Parathyroid adenoma (tissue), 2 donors: ENCODE data around the gene ARHGEF7.

ENCODE experiments used
- H2AFZ ChIP-seq: fragments of 300-600 bp; sonication (generic); one replicate; pipeline ENCODE4 v1.7.0; 2017; ENCODE audit warnings: antibody characterized with exemption, mild to moderate bottlenecking
- H3K27ac ChIP-seq: fragments of 300-600 bp; sonication (generic); one replicate; pipeline ENCODE4 v1.7.0; 2017
- H3K27me3 ChIP-seq: fragments of 300-600 bp; sonication (generic); one replicate; pipeline ENCODE4 v1.7.0; 2017; ENCODE audit warnings: low read length; ENCODE audit not compliant: control insufficient read depth, insufficient read depth
- H3K36me3 ChIP-seq: fragments of 300-600 bp; sonication (generic); one replicate; pipeline ENCODE4 v1.7.0; 2017; ENCODE audit warnings: low read length; ENCODE audit not compliant: control insufficient read depth, insufficient read depth
- H3K4me1 ChIP-seq: fragments of 300-600 bp; sonication (generic); one replicate; pipeline ENCODE4 v1.7.0; 2017; ENCODE audit warnings: control low read depth
- H3K4me2 ChIP-seq: fragments of 300-600 bp; sonication (generic); one replicate; pipeline ENCODE4 v1.7.0; 2017; ENCODE audit warnings: low read length
- H3K4me3 ChIP-seq: fragments of 300-600 bp; sonication (generic); one replicate; pipeline ENCODE4 v1.7.0; 2017; ENCODE audit warnings: low read depth, low read length
- H3K79me2 ChIP-seq: fragments of 300-600 bp; sonication (generic); one replicate; pipeline ENCODE4 v1.7.0; 2017; ENCODE audit warnings: control low read depth
- H3K9ac ChIP-seq: fragments of 300-600 bp; sonication (generic); one replicate; pipeline ENCODE4 v1.7.0; 2017; ENCODE audit warnings: mild to moderate bottlenecking
- H3K9me3 ChIP-seq: fragments of 300-600 bp; sonication (generic); one replicate; pipeline ENCODE4 v1.7.0; 2017; ENCODE audit warnings: low read length; ENCODE audit not compliant: control insufficient read depth
- TF ChIP-seq, protein P1 (sequence below): fragments of 300-600 bp; sonication (generic); IDR thresholded peaks from one replicate; pipeline ENCODE4 v1.7.0; 2017; ENCODE audit warnings: antibody characterized with exemption, mild to moderate bottlenecking
- donor health status: primary hyperparathyroidism.

Gene ARHGEF7

DNA sequence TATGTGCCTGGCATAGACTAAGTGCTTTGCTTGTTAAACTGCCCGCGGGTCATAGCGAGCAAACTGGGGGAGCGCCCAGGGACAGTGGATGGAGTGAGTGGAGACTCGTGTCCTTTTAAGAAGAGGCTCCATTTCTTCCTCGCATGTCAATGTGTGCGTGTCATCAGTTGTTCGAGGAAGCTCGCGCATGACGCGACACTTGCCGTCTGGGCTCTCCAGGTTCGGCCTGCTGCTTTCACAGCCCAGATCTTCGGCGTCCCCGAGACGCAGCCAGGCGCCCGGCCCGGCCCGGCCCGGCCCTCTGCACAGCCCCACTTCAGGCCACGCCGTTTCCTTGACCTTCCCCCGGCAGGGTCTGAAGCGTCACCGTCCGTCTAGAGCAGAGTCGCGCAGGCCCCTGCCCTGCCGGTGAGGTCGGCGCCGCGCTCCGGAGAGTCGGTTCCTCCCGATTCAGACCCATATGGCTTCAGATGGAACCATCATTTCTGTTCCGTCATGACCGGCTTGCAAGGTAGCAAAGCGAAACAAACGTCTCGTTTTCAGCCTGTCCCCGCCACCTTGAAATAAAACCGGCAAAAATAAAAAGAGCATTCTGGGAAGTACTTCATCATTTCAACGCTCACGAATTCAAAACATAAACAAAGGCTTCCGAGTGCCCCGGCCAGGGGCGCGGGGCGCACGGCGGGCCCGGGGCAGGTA is 599 bp upstream of the ARHGEF7 start:
- peak overlapping the region; percentile 69 for H3K27ac ChIP-seq
- peak overlapping the region; percentile 66 for H3K4me3 ChIP-seq
- peak overlapping the region; percentile 28 for H3K9ac ChIP-seq

DNA sequence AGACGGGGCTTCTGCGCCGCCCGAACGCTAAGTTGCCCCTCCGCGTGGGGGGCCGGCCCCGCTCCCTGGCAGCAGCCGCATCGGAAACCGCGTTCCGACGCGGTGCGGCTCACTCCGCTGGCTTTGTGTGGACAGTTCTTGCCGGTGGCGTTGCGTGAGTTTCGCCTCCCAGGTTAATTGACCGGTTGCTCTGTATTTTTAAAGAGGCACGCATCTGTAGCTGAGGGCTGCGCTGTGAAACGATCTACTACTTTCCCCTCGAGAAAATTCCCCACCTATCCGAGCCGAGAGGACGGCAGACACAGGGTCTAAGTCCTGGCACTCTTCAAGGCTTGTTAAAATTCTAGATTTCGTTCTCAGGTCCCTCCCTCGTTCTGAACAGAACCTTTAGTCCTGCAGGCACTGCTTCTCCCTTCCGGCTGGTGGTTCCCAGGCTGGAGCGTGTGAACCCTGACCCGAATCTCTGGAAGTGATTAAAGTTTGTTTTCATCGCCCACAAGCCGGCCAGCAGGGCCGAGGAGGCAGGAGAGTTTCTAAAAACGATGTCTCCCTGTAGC is 933 bp downstream of the ARHGEF7 start:
- Histone ChIP-seq H3K4me2 (peak overlapping the region; percentile 80), H3K36me3 (no peaks in the 10 kb centered on the region), H3K79me2 (no peaks in the 10 kb centered on the region), H3K27me3 (no peaks in the 10 kb centered on the region), H3K27ac (no peak overlapping the region), H3K9me3 (no peaks in the 10 kb centered on the region), H3K4me3 (peak overlapping the region; percentile 26), H3K9ac (no peak overlapping the region), H2AFZ (peak overlapping the region; percentile 75), H3K4me1 (no peaks in the 10 kb centered on the region)
- TF ChIP-seq, protein P1, sequence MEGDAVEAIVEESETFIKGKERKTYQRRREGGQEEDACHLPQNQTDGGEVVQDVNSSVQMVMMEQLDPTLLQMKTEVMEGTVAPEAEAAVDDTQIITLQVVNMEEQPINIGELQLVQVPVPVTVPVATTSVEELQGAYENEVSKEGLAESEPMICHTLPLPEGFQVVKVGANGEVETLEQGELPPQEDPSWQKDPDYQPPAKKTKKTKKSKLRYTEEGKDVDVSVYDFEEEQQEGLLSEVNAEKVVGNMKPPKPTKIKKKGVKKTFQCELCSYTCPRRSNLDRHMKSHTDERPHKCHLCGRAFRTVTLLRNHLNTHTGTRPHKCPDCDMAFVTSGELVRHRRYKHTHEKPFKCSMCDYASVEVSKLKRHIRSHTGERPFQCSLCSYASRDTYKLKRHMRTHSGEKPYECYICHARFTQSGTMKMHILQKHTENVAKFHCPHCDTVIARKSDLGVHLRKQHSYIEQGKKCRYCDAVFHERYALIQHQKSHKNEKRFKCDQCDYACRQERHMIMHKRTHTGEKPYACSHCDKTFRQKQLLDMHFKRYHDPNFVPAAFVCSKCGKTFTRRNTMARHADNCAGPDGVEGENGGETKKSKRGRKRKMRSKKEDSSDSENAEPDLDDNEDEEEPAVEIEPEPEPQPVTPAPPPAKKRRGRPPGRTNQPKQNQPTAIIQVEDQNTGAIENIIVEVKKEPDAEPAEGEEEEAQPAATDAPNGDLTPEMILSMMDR = no peak

More for the DNA sequence above, 599 bp upstream of the ARHGEF7 start:
- Histone ChIP-seq H3K4me1 (no peaks in the 10 kb centered on the region), H3K79me2 (no peaks in the 10 kb centered on the region), H3K27me3 (no peaks in the 10 kb centered on the region), H3K4me2 (peak overlapping the region; percentile 71), H3K36me3 (no peaks in the 10 kb centered on the region), H2AFZ (peak overlapping the region; percentile 83), H3K9me3 (no peaks in the 10 kb centered on the region)
- TF ChIP-seq, protein P1 = no peak

DNA sequence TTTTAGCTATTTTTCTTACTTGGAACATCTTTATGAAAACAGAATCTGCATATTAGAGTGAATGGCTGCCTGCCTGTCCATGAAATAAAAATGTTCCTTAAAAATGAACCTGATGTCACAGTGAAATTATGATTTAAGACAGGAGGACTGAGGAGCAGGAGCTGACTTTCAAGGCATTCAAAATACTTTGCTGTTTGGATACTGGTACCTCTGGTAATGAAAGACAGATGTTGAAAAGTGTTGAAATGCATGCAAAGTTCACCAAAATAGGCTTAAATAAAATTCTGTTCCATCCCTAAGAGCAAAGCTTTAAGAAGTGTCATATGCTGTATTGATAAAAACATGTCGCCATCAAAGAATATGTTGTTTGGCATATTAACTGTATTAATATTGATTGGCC is 1.7 kb downstream of the ARHGEF7 start:
- Histone ChIP-seq H3K9ac (no peak overlapping the region), H3K4me3 (no peak overlapping the region), H3K79me2 (no peaks in the 10 kb centered on the region), H3K4me1 (no peaks in the 10 kb centered on the region), H3K4me2 (no peak overlapping the region), H3K9me3 (no peaks in the 10 kb centered on the region), H3K27ac (no peak overlapping the region), H2AFZ (no peak overlapping the region), H3K36me3 (no peaks in the 10 kb centered on the region), H3K27me3 (no peaks in the 10 kb centered on the region)
- TF ChIP-seq, protein P1 = no peak

DNA sequence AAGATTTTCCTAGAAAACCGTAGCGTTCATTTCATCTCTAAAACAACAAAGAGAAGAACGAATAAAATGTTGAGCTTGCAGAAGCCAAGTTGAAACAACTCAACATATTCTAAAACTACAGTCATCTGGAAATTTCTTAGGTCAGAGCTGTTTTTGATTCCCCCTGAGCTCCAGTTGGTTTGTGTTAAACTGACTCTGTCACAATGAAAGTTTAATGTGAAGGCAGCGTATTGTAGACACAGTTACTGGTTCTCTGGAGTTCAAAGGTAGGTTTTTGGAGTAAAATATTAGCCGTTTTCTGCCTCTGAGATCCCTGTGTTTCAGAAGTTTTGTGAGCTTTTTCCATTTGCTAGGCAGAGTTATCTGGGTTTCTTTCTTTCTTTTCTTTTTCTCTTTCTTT is 2.2 kb downstream of the ARHGEF7 start:
- TF ChIP-seq, protein P1 = no peak
- Histone ChIP-seq H3K9me3 (no peaks in the 10 kb centered on the region), H2AFZ (no peak overlapping the region), H3K4me1 (no peaks in the 10 kb centered on the region), H3K27me3 (no peaks in the 10 kb centered on the region), H3K4me3 (no peak overlapping the region), H3K36me3 (no peaks in the 10 kb centered on the region), H3K79me2 (no peaks in the 10 kb centered on the region), H3K27ac (peak overlapping the region; percentile 32), H3K9ac (no peak overlapping the region), H3K4me2 (no peak overlapping the region)

DNA sequence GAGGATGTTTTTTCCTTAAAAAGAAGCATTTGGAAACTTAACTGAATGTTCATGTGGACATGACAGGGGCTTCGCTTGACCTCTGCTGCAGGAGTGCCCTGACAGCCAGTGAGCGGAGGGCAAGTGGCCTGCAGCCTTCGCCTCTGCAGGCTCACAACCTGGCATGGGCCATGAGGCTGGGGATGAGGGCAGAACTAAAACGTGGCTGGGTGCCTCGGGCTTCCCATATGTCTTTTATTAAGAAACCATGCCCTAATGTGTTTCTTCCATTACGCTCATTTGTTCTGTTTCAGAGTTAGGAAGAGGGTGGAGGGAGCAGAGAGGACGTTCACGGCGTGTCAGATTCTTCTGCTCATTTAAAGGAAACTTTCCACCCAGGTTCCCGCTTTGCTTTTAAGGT is 2.9 kb downstream of the ARHGEF7 start:
- no peaks in the 10 kb centered on the region for H3K4me1 ChIP-seq
- H3K27me3 ChIP-seq = no peaks in the 10 kb centered on the region

More for the DNA sequence above, 2.9 kb downstream of the ARHGEF7 start:
- no peak overlapping the region for H3K27ac ChIP-seq
- H2AFZ ChIP-seq = no peak overlapping the region
- no peak overlapping the region for H3K4me2 ChIP-seq
- H3K9ac ChIP-seq = no peak overlapping the region
- no peaks in the 10 kb centered on the region for H3K9me3 ChIP-seq
- no peak overlapping the region for H3K4me3 ChIP-seq
- no peaks in the 10 kb centered on the region for H3K36me3 ChIP-seq
- TF ChIP-seq, protein P1 = no peak
- no peaks in the 10 kb centered on the region for H3K79me2 ChIP-seq
